ENCODE data around the gene SNX1. TPM values are rescaled to one million over a fixed set of nuclear protein-coding genes. Genes with fewer than 3 reads are reported as not detected.
A peak's percentile ranks its signal among the peaks of the same experiment; 100 is the strongest.
"Not testable (repeated sequence)": the region's sequence is repeated elsewhere in the genome, so short reads cannot be mapped to it uniquely, and the experiment has no call there.

SNX1 gene
- polyA plus RNA-seq, 1 donor = 93.6 TPM

DNA sequence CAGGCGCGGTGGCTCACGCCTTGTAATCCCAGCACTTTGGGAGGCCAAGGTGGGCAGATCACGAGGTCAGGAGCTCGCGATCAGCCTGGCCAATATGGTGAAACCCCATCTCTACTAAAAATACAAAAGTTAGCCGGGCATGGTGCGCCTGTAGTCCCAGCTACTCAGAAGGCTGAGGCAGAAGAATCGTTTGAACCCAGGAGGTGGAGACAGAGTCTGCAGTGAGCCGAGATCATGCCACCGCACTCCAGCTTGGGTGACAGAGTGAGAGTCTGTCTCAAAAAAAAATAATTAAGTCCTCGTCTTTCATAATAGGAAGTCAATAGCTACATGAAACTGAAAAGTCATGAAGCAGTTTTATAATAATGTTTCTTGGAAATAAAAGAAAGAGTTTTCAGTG lies 42.1 kb upstream of the SNX1 start:
- no CpG with 5 or more reads among the region's 12 CpGs for WGBS (ENCODE audit: insufficient coverage, low lambda C conversion rate)

GRCh38 chr15:64058279-64058678 lies 37.5 kb upstream of the SNX1 start:
- Histone ChIP-seq H3K4me3 (ENCODE audit: low read length) (no peak overlapping the region), H3K27me3 (ENCODE audit: control insufficient read depth, insufficient read depth, low read length) (no peaks in the 10 kb centered on the region), H3K9me3 (ENCODE audit: control insufficient read depth, low read depth, low read length) (peaks cover 10% of the 10 kb centered on the region), H3K4me1 (ENCODE audit: control insufficient read depth, insufficient read depth, low read length) (no peaks in the 10 kb centered on the region), H3K36me3 (ENCODE audit: control insufficient read depth, insufficient read depth, low read length) (no peaks in the 10 kb centered on the region), H3K27ac (ENCODE audit: low read length) (no peak overlapping the region)
- WGBS (ENCODE audit: insufficient coverage, low lambda C conversion rate) = 71% methylated on average over 1 of the region's 5 CpGs
- no peak for DNase-seq

More for the DNA sequence above, 42.1 kb upstream of the SNX1 start:
- not testable (repeated sequence) for DNase-seq; H3K4me3 ChIP-seq (ENCODE audit: low read length); H3K27me3 ChIP-seq (ENCODE audit: control insufficient read depth, insufficient read depth, low read length); H3K36me3 ChIP-seq (ENCODE audit: control insufficient read depth, insufficient read depth, low read length); H3K27ac ChIP-seq (ENCODE audit: low read length); H3K9me3 ChIP-seq (ENCODE audit: control insufficient read depth, low read depth, low read length)
- H3K4me1 ChIP-seq (ENCODE audit: control insufficient read depth, insufficient read depth, low read length) = peaks cover 14% of the 10 kb centered on the region

DNA sequence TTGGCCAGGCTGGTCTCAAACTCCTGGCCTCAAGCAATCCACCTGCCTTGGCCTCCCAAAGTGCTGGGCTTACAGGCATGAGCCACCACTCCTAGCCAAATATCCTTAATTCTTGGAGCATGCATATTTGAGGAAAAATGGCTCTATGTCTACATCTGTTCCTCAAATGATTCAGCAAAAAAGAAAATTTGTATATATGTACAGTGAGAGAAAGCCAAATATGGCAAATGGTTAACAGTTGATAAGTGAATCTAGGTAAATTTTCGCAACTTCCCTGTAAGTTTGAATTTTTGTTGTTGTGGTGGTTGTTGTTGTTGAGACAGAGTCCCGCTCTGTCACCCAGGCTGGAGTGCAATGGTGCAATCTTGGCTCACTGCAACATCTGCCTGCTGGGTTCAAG lies 36.7 kb upstream of the SNX1 start:
- H3K27ac ChIP-seq (ENCODE audit: low read length); H3K36me3 ChIP-seq (ENCODE audit: control insufficient read depth, insufficient read depth, low read length); H3K4me1 ChIP-seq (ENCODE audit: control insufficient read depth, insufficient read depth, low read length); H3K27me3 ChIP-seq (ENCODE audit: control insufficient read depth, insufficient read depth, low read length); H3K4me3 ChIP-seq (ENCODE audit: low read length); H3K9me3 ChIP-seq (ENCODE audit: control insufficient read depth, low read depth, low read length); DNase-seq: not testable (repeated sequence)
- WGBS (ENCODE audit: insufficient coverage, low lambda C conversion rate) = no CpG with 5 or more reads among the region's 2 CpGs

GRCh38 chr15:64060716-64061115 lies 35.1 kb upstream of the SNX1 start:
- H3K4me1 ChIP-seq (ENCODE audit: control insufficient read depth, insufficient read depth, low read length) = no peaks in the 10 kb centered on the region
- H3K27me3 ChIP-seq (ENCODE audit: control insufficient read depth, insufficient read depth, low read length) = no peaks in the 10 kb centered on the region
- peaks cover 10% of the 10 kb centered on the region for H3K9me3 ChIP-seq (ENCODE audit: control insufficient read depth, low read depth, low read length)
- no peaks in the 10 kb centered on the region for H3K36me3 ChIP-seq (ENCODE audit: control insufficient read depth, insufficient read depth, low read length)
- no peak overlapping the region for H3K27ac ChIP-seq (ENCODE audit: low read length)
- DNase-seq = no peak
- WGBS (ENCODE audit: insufficient coverage, low lambda C conversion rate) = no CpG with 5 or more reads among the region's 29 CpGs
- no peak overlapping the region for H3K4me3 ChIP-seq (ENCODE audit: low read length)

- Histone ChIP-seq H3K27me3 (ENCODE audit: control insufficient read depth, insufficient read depth, low read length) (no peaks in the 10 kb centered on the region), H3K9me3 (ENCODE audit: control insufficient read depth, low read depth, low read length) (no peaks in the 10 kb centered on the region), H3K27ac (ENCODE audit: low read length) (no peak overlapping the region), H3K4me1 (ENCODE audit: control insufficient read depth, insufficient read depth, low read length) (peaks cover 13% of the 10 kb centered on the region), H3K36me3 (ENCODE audit: control insufficient read depth, insufficient read depth, low read length) (no peaks in the 10 kb centered on the region), H3K4me3 (ENCODE audit: low read length) (no peak overlapping the region)
- WGBS (ENCODE audit: insufficient coverage, low lambda C conversion rate) = no CpG with 5 or more reads among the region's 1 CpG
- DNase-seq = no peak
Measured at GRCh38 chr15:64066451-64066850, 29.3 kb upstream of the SNX1 start.

DNA sequence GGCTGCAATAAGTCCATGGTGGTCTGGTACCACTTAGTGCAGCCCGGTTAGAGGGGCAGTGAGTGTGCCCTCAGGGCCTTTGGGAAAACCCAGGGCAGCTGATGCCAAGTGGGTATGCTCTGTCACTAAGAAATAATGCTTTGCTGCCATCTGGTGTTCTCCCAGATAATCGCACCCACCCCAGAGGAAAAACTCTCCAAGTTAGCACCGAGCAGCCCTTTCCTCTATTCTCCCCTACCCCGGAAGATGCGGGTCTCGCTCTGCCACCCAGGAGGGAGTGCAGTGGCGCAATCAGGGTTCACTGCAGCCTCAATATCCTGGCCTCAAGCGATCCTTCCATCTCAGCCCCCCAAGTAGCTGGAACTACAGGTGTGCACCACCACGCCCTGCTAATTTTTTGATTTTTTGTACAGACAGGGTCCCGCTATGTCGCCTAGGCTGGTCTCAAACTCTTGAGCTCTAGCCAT lies 28.2 kb upstream of the SNX1 start:
- no peaks in the 10 kb centered on the region for H3K27me3 ChIP-seq (ENCODE audit: control insufficient read depth, insufficient read depth, low read length)
- WGBS (ENCODE audit: insufficient coverage, low lambda C conversion rate) = no CpG with 5 or more reads among the region's 11 CpGs
- H3K9me3 ChIP-seq (ENCODE audit: control insufficient read depth, low read depth, low read length) = no peaks in the 10 kb centered on the region
- H3K27ac ChIP-seq (ENCODE audit: low read length) = no peak overlapping the region
- H3K4me1 ChIP-seq (ENCODE audit: control insufficient read depth, insufficient read depth, low read length) = peaks cover 23% of the 10 kb centered on the region
- H3K36me3 ChIP-seq (ENCODE audit: control insufficient read depth, insufficient read depth, low read length) = peaks cover 4% of the 10 kb centered on the region
- no peak overlapping the region for H3K4me3 ChIP-seq (ENCODE audit: low read length)
- peak in 1 of 2 donors; percentile 43 for DNase-seq

DNA sequence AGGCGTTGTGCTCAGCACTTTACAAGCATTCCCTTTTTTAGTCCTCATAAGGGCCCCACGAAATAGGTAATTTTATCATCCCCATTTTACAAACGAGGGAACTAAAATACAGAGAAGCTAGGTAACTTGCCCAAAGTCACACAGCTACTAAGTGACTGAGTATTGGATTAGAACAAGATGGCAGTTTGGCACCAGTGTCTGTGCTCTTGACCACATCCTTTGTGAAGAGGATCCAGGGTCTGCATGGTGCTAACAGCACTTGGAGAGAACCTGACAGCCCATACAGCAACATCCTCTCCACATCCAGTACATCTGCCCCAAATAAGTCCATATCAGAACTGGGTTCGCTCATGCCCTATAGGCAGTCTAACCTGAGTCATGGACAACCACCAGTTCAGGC lies 27.6 kb upstream of the SNX1 start:
- Histone ChIP-seq H3K36me3 (ENCODE audit: control insufficient read depth, insufficient read depth, low read length) (peaks cover 4% of the 10 kb centered on the region), H3K27ac (ENCODE audit: low read length) (no peak overlapping the region), H3K27me3 (ENCODE audit: control insufficient read depth, insufficient read depth, low read length) (no peaks in the 10 kb centered on the region), H3K4me3 (ENCODE audit: low read length) (no peak overlapping the region), H3K9me3 (ENCODE audit: control insufficient read depth, low read depth, low read length) (no peaks in the 10 kb centered on the region), H3K4me1 (ENCODE audit: control insufficient read depth, insufficient read depth, low read length) (peaks cover 23% of the 10 kb centered on the region)
- DNase-seq = no peak
- WGBS (ENCODE audit: insufficient coverage, low lambda C conversion rate) = 100% methylated on average over 1 of the region's 4 CpGs

- Histone ChIP-seq H3K27me3 (ENCODE audit: control insufficient read depth, insufficient read depth, low read length) (no peaks in the 10 kb centered on the region), H3K36me3 (ENCODE audit: control insufficient read depth, insufficient read depth, low read length) (peaks cover 11% of the 10 kb centered on the region), H3K4me3 (ENCODE audit: low read length) (no peak overlapping the region), H3K27ac (ENCODE audit: low read length) (peak overlapping the region; percentile 90), H3K9me3 (ENCODE audit: control insufficient read depth, low read depth, low read length) (no peaks in the 10 kb centered on the region), H3K4me1 (ENCODE audit: control insufficient read depth, insufficient read depth, low read length) (peaks cover 23% of the 10 kb centered on the region)
- no CpG with 5 or more reads among the region's 3 CpGs for WGBS (ENCODE audit: insufficient coverage, low lambda C conversion rate)
- peak; percentile 60 to 72 for DNase-seq
Measured at GRCh38 chr15:64070106-64070505, 25.7 kb upstream of the SNX1 start.

GRCh38 chr15:64070965-64071851 lies 24.6 kb upstream of the SNX1 start:
- no peaks in the 10 kb centered on the region for H3K9me3 ChIP-seq (ENCODE audit: control insufficient read depth, low read depth, low read length)
- H3K27ac ChIP-seq (ENCODE audit: low read length) = peak overlapping the region; percentile 90
- no peaks in the 10 kb centered on the region for H3K27me3 ChIP-seq (ENCODE audit: control insufficient read depth, insufficient read depth, low read length)
- 100% methylated on average over 1 of the region's 8 CpGs for WGBS (ENCODE audit: insufficient coverage, low lambda C conversion rate)
- H3K4me3 ChIP-seq (ENCODE audit: low read length) = no peak overlapping the region
- peaks cover 13% of the 10 kb centered on the region for H3K36me3 ChIP-seq (ENCODE audit: control insufficient read depth, insufficient read depth, low read length)
- DNase-seq = peak; percentile 92 to 96
- peaks cover 23% of the 10 kb centered on the region for H3K4me1 ChIP-seq (ENCODE audit: control insufficient read depth, insufficient read depth, low read length)

GRCh38 chr15:64071931-64072765 lies 23.6 kb upstream of the SNX1 start:
- H3K4me1 ChIP-seq (ENCODE audit: control insufficient read depth, insufficient read depth, low read length) = peaks cover 23% of the 10 kb centered on the region

More at GRCh38 chr15:64071931-64072765, 23.6 kb upstream of the SNX1 start:
- Histone ChIP-seq H3K36me3 (ENCODE audit: control insufficient read depth, insufficient read depth, low read length) (peaks cover 13% of the 10 kb centered on the region), H3K27me3 (ENCODE audit: control insufficient read depth, insufficient read depth, low read length) (no peaks in the 10 kb centered on the region), H3K4me3 (ENCODE audit: low read length) (no peak overlapping the region), H3K9me3 (ENCODE audit: control insufficient read depth, low read depth, low read length) (no peaks in the 10 kb centered on the region), H3K27ac (ENCODE audit: low read length) (peak overlapping the region; percentile 90)
- WGBS (ENCODE audit: insufficient coverage, low lambda C conversion rate) = no CpG with 5 or more reads among the region's 4 CpGs
- no peak for DNase-seq
